Measurements from ENCODE around the gene D2HGDH. TPM values are rescaled to one million over a fixed set of nuclear protein-coding genes. Genes with fewer than 3 reads are reported as not detected.
A peak's percentile ranks its signal among the peaks of the same experiment; 100 is the strongest.

The D2HGDH gene
- total and polyA plus RNA-seq, 9 of the 15 experiments (the other 6 are each of a cell fraction or from before 2014, with no cell fraction given), result 0.39 to 30.8 (median 10.3) TPM

- no peak for FAIRE-seq
- H3K27ac ChIP-seq (ENCODE audit: extremely low read depth, low read depth, low read length), result peak overlapping the region; percentile 94
- intact Hi-C loops (cut with micrococcal nuclease), result no loop called here
- 0 out of 2 replicates have a peak, but pooled peaks have one; percentile 26 for TF ChIP-seq SAFB (IDR thresholded peaks at IDR 0.05; ENCODE audit: borderline replicate concordance, low read depth, low read length)
- no peak for TF ChIP-seq E2F4 (CRISPR knock-in tag; IDR thresholded peaks at IDR 0.05; ENCODE audit: low read depth)
- TF ChIP-seq SRSF1 (IDR thresholded peaks at IDR 0.05; ENCODE audit: low read depth, low read length), result no peak
- no peak for TF ChIP-seq E2F1 (CRISPR knock-in tag; IDR thresholded peaks at IDR 0.05)
- TF ChIP-seq SUPT5H (IDR thresholded peaks at IDR 0.05), result no peak
- 0 out of 2 replicates have a peak, but pooled peaks have one; percentile 23 for TF ChIP-seq GABPB1 (CRISPR knock-in tag; IDR thresholded peaks at IDR 0.05)
- TF ChIP-seq DACH1 (IDR thresholded peaks at IDR 0.05; ENCODE audit: partially characterized antibody), result no peak
- no peak for TF ChIP-seq MTA1 (IDR thresholded peaks at IDR 0.05; ENCODE audit: borderline replicate concordance)
- 0 out of 2 replicates have a peak, but pooled peaks have one; percentile 39 for TF ChIP-seq NR2C2 (CRISPR knock-in tag; IDR thresholded peaks at IDR 0.05)
- TF ChIP-seq NR2C2 (tag; IDR thresholded peaks at IDR 0.05), result no peak
- TF ChIP-seq NRF1 (conservative IDR thresholded peaks at IDR 0.05 in 1 of 2, IDR thresholded peaks at IDR 0.05 in 1 of 2), result peak in 1 of 2 experiments; percentile 34; a peak in 1 of 4 replicates
- TF ChIP-seq PBX2 (CRISPR knock-in tag; IDR thresholded peaks at IDR 0.05; ENCODE audit: low read depth), result no peak
- TF ChIP-seq PBX2 (tag; conservative IDR thresholded peaks at IDR 0.05; ENCODE audit: low read depth), result no peak
- TF ChIP-seq TFAP4 (CRISPR knock-in tag; IDR thresholded peaks at IDR 0.05; ENCODE audit: borderline replicate concordance), result peak; percentile 82
Measured at GRCh38 chr2:241702155-241703031, 32.0 kb upstream of the D2HGDH start.

More at GRCh38 chr2:241702155-241703031, 32.0 kb upstream of the D2HGDH start:
- H4K20me1 ChIP-seq (replicated peaks; ENCODE audit: control insufficient read depth, insufficient read depth, low read length), result no peaks in the 10 kb centered on the region
- peak overlapping the region; percentile 89 for H3K4me3 ChIP-seq
- in situ Hi-C loops (cut with MboI), result no loop called here
- 2% methylated on average over 13 of the region's 98 CpGs for WGBS (ENCODE audit: insufficient coverage, low coverage, missing lambda C conversion rate)
- peak overlapping the region; percentile 62 to 96 for H3K9ac ChIP-seq (ENCODE audit: insufficient read depth in 1 of 2, low read depth in 2 of 2, low read length in 2 of 2)
- peak overlapping the region; percentile 14; the same call in 1 of the 2 replicates for H2AFZ ChIP-seq (ENCODE audit: low read depth, low read length)
- BruUV-seq (replicated peaks), result no TSS peak
- H3K9me3 ChIP-seq (replicated peaks; ENCODE audit: control insufficient read depth, insufficient read depth, low read depth, low read length), result peaks cover 4% of the 10 kb centered on the region
- H3K36me3 ChIP-seq (ENCODE audit: control insufficient read depth, insufficient read depth, low read length), result peaks cover 32% of the 10 kb centered on the region
- POLR2A ChIA-PET, result interaction anchor here (0.6 to 3.0 kb wide), 9 partner anchors 9 to 77 kb away, joined by 3 to 16 read pairs (median 5); partner anchors contain the start of genes D2HGDH and DTYMK
- H3K4me2 ChIP-seq (ENCODE audit: insufficient read depth, low read length), result peak overlapping the region; percentile 69
- H3K4me1 ChIP-seq (replicated peaks in 1 of 2; ENCODE audit: control insufficient read depth in 2 of 2, insufficient read depth in 2 of 2, low read length in 2 of 2), result peaks cover 3 to 21% of the 10 kb centered on the region in 2 experiments; a peak in 3 of 5 replicates
- H3K79me2 ChIP-seq (ENCODE audit: control insufficient read depth, insufficient read depth, low read length), result peaks cover 36% of the 10 kb centered on the region
- H3K27me3 ChIP-seq (ENCODE audit: control insufficient read depth in 2 of 2, insufficient read depth in 2 of 2, low read length in 2 of 2), result no peaks in the 10 kb centered on the region
- CTCF ChIA-PET (ENCODE audit: low intra/inter-chr PET ratio), result no interaction called here
- H3K9me1 ChIP-seq (ENCODE audit: control insufficient read depth, insufficient read depth, low read length), result no peaks in the 10 kb centered on the region
- DNase-seq (ENCODE audit: extremely low read depth in 1 of 4, low spot score in 3 of 4) (peak; percentile 83 to 89 (median 86)), ATAC-seq (peak; percentile 90)
